ENCODE measurements around the gene BRCC3.

BRCC3 gene

GRCh38 chrX:155070975-155071693 lies at the start of gene BRCC3, which contains the start of the genes CMC4 and MTCP1:
TSS of gene BRCC3 (plus strand) at chrX:155071508. CDS start at chrX:155071528, 20 bp downstream.
TSS of gene CMC4 (minus strand) at chrX:155071136. CDS start at chrX:155064023, 7,113 bp downstream.
TSS of gene MTCP1 (minus strand) at chrX:155071136. CDS start at chrX:155066010, 5,126 bp downstream.
- DNase-seq (ENCODE audit: low spot score) (peak; percentile 70), ATAC-seq (ENCODE audit: low read depth) (peak; percentile 85)
- Histone ChIP-seq H3K36me3 (ENCODE audit: low read depth) (peaks cover 18% of the 10 kb centered on the region), H3K4me1 (ENCODE audit: insufficient read depth, poor library complexity, severe bottlenecking) (peaks cover 18% of the 10 kb centered on the region), H3K4me3 (ENCODE audit: severe bottlenecking) (peak within 1 kb of the TSS; percentile 63), H3K27ac (ENCODE audit: poor library complexity, severe bottlenecking) (peak within 1 kb of the TSS; percentile 63), H3K9me3 (ENCODE audit: severe bottlenecking) (no peaks in the 10 kb centered on the region), H3K27me3 (ENCODE audit: insufficient read depth, poor library complexity, severe bottlenecking) (no peaks in the 10 kb centered on the region)
- TF ChIP-seq CTCF (IDR thresholded peaks at IDR 0.05; ENCODE audit: poor library complexity, severe bottlenecking): no peak

- TF ChIP-seq CTCF (IDR thresholded peaks at IDR 0.05; ENCODE audit: poor library complexity, severe bottlenecking): no peak
- Histone ChIP-seq H3K36me3 (ENCODE audit: low read depth) (no peaks in the 10 kb centered on the region), H3K9me3 (ENCODE audit: severe bottlenecking) (no peaks in the 10 kb centered on the region), H3K27me3 (ENCODE audit: insufficient read depth, poor library complexity, severe bottlenecking) (no peaks in the 10 kb centered on the region), H3K4me3 (ENCODE audit: severe bottlenecking) (no peak within 1 kb of the TSS), H3K4me1 (ENCODE audit: insufficient read depth, poor library complexity, severe bottlenecking) (peaks cover 3% of the 10 kb centered on the region), H3K27ac (ENCODE audit: poor library complexity, severe bottlenecking) (no peak within 1 kb of the TSS)
- DNase-seq (ENCODE audit: low spot score) (no peak), ATAC-seq (ENCODE audit: low read depth) (no peak)
These were observed 48.7 kb upstream of the BRCC3 start, which contains the start of gene F8 for GRCh38 chrX:155022585-155022984. TSS of gene F8 (minus strand) at chrX:155022723. CDS start at chrX:155022552, 171 bp downstream.

GRCh38 chrX:155023907-155024833 lies 47.1 kb upstream of the BRCC3 start:
- no peak for ATAC-seq (ENCODE audit: low read depth)
- peaks cover 3% of the 10 kb centered on the region for H3K4me1 ChIP-seq (ENCODE audit: insufficient read depth, poor library complexity, severe bottlenecking)

GRCh38 chrX:155026420-155026726 lies 44.9 kb upstream of the BRCC3 start:
- no peaks in the 10 kb centered on the region for H3K9me3 ChIP-seq (ENCODE audit: severe bottlenecking)
- H3K4me3 ChIP-seq (ENCODE audit: severe bottlenecking): peak overlapping the region; percentile 45
- no peaks in the 10 kb centered on the region for H3K27me3 ChIP-seq (ENCODE audit: insufficient read depth, poor library complexity, severe bottlenecking)
- peak overlapping the region; percentile 89 for H3K27ac ChIP-seq (ENCODE audit: poor library complexity, severe bottlenecking)
- no peaks in the 10 kb centered on the region for H3K36me3 ChIP-seq (ENCODE audit: low read depth)
- H3K4me1 ChIP-seq (ENCODE audit: insufficient read depth, poor library complexity, severe bottlenecking): peaks cover 3% of the 10 kb centered on the region
- TF ChIP-seq CTCF (IDR thresholded peaks at IDR 0.05; ENCODE audit: poor library complexity, severe bottlenecking): no peak
- DNase-seq (ENCODE audit: low spot score) (no peak), ATAC-seq (ENCODE audit: low read depth) (peak; percentile 71; the same call in 2 of the 3 replicates)

More at GRCh38 chrX:155023907-155024833, 47.1 kb upstream of the BRCC3 start:
- Histone ChIP-seq H3K27ac (ENCODE audit: poor library complexity, severe bottlenecking) (no peak overlapping the region), H3K9me3 (ENCODE audit: severe bottlenecking) (no peaks in the 10 kb centered on the region), H3K36me3 (ENCODE audit: low read depth) (no peaks in the 10 kb centered on the region), H3K4me3 (ENCODE audit: severe bottlenecking) (no peak overlapping the region), H3K27me3 (ENCODE audit: insufficient read depth, poor library complexity, severe bottlenecking) (no peaks in the 10 kb centered on the region)
- no peak for DNase-seq (ENCODE audit: low spot score)
- no peak for TF ChIP-seq CTCF (IDR thresholded peaks at IDR 0.05; ENCODE audit: poor library complexity, severe bottlenecking)

Data from RWPE2 (cell line).